Activated T-cell treated with anti-CD3 and anti-CD28 coated beads, Interleukin-2, amount 50 U/mL, for 4 hours (primary cell): ENCODE results near the gene JAML. TPM values are rescaled to one million over a fixed set of nuclear protein-coding genes. Genes with fewer than 3 reads are reported as not detected.

Experiments used
- ATAC-seq, 2 donors: fragments of 200-7000 bp; cut with Tn5 transposase; one replicate each; pipeline ENCODE4 v1.10.0; 2021
- DNase-seq: peaks from one replicate; pipeline ENCODE4 v3.0.0-alpha.2; 2020
- H3K27me3 Mint-ChIP-seq: one replicate; pipeline ENCODE4 v1.8.0; 2021; ENCODE audit warnings: low read depth, mixed read lengths
- H3K36me3 Mint-ChIP-seq: one replicate; pipeline ENCODE4 v1.8.0; 2022; ENCODE audit warnings: mixed read lengths; ENCODE audit not compliant: insufficient read depth
- H3K4me1 Mint-ChIP-seq: one replicate; pipeline ENCODE4 v1.8.0; 2021; ENCODE audit warnings: low read depth, mixed read lengths
- H3K4me3 Mint-ChIP-seq: one replicate; pipeline ENCODE4 v1.8.0; 2021; ENCODE audit warnings: mild to moderate bottlenecking, moderate library complexity, mixed read lengths
- H3K9me3 Mint-ChIP-seq: one replicate; pipeline ENCODE4 v1.8.0; 2021; ENCODE audit warnings: mixed read lengths
- total RNA-seq, 3 donors: library from RNA; stranded (reverse); gene quantifications; one replicate each; pipeline ENCODE4 v1.2.1, GENCODE V29; 2021

Gene JAML
- total RNA-seq, 3 donors from 2014 or later, result 135 to 153 (median 137) TPM

DNA sequence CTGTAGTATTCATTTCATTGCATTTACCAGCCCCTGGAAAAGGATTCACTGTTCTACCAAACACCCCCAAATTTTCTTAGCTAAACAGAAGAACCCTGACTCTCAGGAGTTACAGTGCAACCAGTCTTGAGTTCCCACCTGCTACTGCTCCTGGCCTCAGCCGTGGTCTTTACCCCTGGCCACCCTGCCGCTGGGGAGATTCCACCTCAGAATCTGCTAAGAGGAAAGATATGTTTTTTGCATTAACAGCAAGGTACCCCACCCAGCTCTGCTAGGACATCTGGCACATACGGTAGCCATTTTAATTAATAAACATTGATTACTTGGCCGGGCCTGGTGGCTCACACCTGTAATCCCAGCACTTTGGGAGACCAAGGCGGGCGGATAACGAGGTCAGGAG, 9.0 kb downstream of the JAML start:
- DNase-seq (no peak), ATAC-seq (no peak)
- peaks cover 90% of the 10 kb centered on the region for H3K4me1 Mint-ChIP-seq
- no peaks in the 10 kb centered on the region for H3K9me3 Mint-ChIP-seq
- no peaks in the 10 kb centered on the region for H3K27me3 Mint-ChIP-seq
- H3K36me3 Mint-ChIP-seq, result peaks cover 38% of the 10 kb centered on the region
- H3K4me3 Mint-ChIP-seq, result peak overlapping the region; percentile 81

DNA sequence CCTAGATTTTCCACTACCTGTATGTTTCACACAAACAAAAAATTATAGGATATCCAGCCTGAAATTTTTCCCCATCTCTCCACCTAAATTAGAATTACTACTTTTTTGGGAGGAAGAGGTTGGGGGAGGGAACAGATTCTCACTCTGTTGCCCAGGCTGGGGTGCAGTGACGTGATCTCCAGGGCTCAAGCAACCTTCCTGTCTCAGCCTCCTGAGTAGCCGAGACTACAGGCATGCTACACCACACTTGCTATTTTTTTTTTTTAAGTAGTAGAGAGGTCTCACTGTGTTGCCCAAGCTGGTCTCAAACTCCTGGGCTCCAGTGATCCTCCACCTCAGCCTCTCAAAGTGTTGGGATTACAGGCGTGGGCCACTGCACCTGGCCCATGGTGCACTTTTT, 9.5 kb downstream of the JAML start:
- ATAC-seq (no peak), DNase-seq (no peak)
- Mint-ChIP-seq H3K9me3 (no peaks in the 10 kb centered on the region), H3K36me3 (peaks cover 43% of the 10 kb centered on the region), H3K4me1 (peaks cover 85% of the 10 kb centered on the region), H3K4me3 (peak overlapping the region; percentile 81), H3K27me3 (no peaks in the 10 kb centered on the region)

DNA sequence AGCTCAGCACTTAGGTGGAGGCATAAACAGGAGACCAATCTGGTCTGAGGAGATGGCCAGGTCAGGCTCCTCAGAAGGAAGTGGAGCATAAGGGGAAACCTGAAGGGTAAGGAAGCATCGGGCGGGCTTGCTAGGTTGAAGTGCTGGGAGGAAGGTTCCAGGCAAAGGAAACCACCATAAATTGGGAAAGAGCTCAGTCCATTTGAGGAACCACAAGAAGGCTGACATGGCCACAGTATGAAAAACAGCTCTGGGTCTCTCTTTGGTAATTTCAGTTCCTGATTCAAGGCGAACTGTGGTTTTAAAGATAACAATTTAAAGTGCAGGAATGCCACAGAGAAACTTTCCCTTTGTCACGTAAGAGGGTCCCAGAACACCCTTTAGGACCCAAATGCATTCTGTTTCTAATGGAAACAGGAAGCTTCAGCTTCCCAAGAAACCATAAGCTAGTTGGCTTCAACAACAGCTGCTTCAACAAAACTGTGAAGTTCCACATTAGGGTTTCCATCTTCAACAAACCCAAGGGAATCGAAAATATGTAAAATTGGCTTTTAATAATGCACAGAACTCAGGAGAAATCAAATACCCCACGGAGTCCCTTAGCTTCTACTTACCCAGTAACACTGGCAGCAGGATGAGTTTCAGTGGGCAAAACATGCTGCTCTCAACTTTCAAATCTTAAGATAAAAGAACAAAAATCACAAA, 10.4 kb downstream of the JAML start:
- DNase-seq (no peak), ATAC-seq (no peak)
- H3K36me3 Mint-ChIP-seq, result peaks cover 42% of the 10 kb centered on the region
- H3K4me1 Mint-ChIP-seq, result peaks cover 79% of the 10 kb centered on the region
- no peaks in the 10 kb centered on the region for H3K27me3 Mint-ChIP-seq
- peak overlapping the region; percentile 81 for H3K4me3 Mint-ChIP-seq
- H3K9me3 Mint-ChIP-seq, result no peaks in the 10 kb centered on the region

DNA sequence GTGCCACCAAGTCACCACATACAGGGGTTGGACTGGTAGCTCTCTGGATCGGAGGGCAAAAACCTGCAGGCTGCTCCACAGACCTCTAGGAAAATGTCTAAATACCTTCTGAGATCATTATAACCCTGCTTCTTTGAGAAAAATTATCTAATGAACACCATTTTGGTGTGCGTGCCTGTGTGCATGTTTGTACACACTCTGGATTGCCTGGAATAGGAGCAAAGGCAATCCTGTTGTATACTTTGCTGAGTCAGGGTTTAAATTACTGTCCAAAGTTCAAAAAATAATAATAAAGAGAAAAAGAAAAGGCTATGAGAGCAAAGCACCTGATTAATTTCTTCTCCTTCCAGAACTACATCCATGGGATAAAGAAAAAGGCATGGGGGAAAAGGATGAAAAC, 11.0 kb downstream of the JAML start:
- ATAC-seq, result no peak
- H3K36me3 Mint-ChIP-seq, result peaks cover 44% of the 10 kb centered on the region

DNA sequence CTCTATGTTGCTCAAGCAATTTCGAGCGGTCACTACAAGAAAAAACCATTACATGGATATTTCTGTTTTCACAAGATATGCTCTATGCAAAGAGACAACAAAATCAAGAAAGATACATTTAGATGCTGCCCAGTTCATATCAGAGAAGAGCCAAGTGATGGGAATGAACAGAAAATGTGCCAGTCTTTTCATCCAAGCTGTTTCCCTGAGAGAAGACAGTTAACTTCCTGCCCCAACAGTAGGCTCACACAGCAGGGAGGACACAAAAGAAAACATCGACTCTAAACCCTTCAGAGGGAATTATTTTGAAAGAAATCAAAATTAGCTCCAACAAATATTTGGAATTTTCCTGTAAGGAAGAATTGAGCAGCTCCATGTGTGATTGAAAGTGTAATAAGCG, 11.6 kb downstream of the JAML start:
- ATAC-seq, result no peak
- Mint-ChIP-seq H3K4me1 (peaks cover 75% of the 10 kb centered on the region), H3K36me3 (peaks cover 46% of the 10 kb centered on the region), H3K4me3 (peak overlapping the region; percentile 57), H3K27me3 (no peaks in the 10 kb centered on the region), H3K9me3 (no peaks in the 10 kb centered on the region)
- DNase-seq, result no peak

More for the DNA sequence above, 11.0 kb downstream of the JAML start:
- H3K9me3 Mint-ChIP-seq, result no peaks in the 10 kb centered on the region
- H3K27me3 Mint-ChIP-seq, result no peaks in the 10 kb centered on the region
- H3K4me3 Mint-ChIP-seq, result peak overlapping the region; percentile 81
- no peak for DNase-seq
- peaks cover 79% of the 10 kb centered on the region for H3K4me1 Mint-ChIP-seq

DNA sequence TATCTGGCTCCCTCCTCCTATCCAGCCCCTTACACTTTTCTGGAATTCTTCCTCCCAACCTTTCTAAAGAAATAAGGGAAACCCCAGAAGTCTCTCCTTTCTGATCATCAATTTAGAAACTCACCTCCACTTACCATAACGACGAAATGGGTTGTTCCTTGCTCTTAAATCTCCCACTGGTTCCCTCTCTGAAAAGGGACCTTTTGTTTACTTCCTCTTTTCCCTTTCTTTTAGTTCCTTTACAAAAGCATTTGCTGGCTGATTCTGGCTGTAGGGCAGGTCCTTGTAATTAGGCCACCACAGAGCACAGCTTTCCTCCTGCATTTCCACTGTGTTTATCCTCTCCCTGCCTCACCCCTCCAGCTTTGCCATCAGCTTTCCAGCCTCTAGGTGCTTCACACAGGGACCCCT, 12.0 kb downstream of the JAML start:
- peaks cover 50% of the 10 kb centered on the region for H3K36me3 Mint-ChIP-seq
- peak overlapping the region; percentile 57 for H3K4me3 Mint-ChIP-seq
- peaks cover 75% of the 10 kb centered on the region for H3K4me1 Mint-ChIP-seq
- no peaks in the 10 kb centered on the region for H3K27me3 Mint-ChIP-seq
- DNase-seq (no peak), ATAC-seq (no peak)
- no peaks in the 10 kb centered on the region for H3K9me3 Mint-ChIP-seq

DNA sequence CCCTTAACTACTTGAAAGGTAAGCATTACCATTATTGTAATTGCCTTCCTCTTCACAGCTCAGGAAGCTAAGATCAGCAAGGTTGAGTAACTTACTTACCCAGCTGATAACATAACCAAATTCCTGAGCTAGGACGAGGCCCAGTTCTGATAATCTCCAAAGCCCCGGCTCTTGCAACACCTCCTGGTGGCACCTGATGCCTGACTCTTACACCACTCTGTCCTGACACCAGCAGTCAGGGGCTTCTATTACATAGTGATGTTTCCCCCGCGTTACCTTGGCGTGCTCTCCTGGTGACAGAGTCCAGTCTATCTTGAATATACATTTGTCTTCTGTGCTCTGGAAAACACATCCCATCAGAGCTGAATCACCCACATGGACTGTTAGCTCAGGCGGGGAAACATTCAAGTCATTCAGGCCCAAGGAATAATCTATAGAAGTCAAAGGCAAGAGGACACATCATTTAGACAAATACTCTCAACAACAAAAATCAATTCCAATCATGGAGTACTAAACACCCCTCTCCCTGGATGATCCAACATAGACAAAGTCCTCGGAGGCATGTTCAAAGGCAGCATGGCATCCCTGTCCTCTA, 12.6 kb downstream of the JAML start:
- no peak overlapping the region for H3K4me3 Mint-ChIP-seq
- H3K36me3 Mint-ChIP-seq, result peaks cover 52% of the 10 kb centered on the region
- DNase-seq, result no peak
- no peaks in the 10 kb centered on the region for H3K27me3 Mint-ChIP-seq
- peaks cover 72% of the 10 kb centered on the region for H3K4me1 Mint-ChIP-seq
- no peak for ATAC-seq
- no peaks in the 10 kb centered on the region for H3K9me3 Mint-ChIP-seq

DNA sequence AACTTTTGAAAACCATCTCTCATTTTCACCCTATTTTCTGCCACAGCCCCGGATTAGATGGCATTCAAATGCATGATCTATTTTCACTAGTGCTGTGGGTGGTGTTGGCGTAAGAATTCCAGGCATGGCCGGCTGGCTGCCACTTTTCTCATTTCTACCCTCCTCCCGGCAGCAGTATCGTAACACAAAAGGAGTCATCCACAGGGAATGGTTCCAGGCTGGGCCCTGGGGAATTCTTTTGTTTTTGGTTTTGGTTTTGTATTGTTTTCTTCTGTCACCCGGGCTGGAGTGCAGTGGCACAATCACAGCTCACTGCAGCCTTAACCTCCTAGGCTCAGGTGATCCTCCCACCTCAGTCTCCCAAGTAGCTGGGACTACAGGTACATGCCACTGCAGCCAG, 13.8 kb downstream of the JAML start:
- Mint-ChIP-seq H3K36me3 (peaks cover 64% of the 10 kb centered on the region), H3K4me1 (peaks cover 62% of the 10 kb centered on the region), H3K4me3 (no peak overlapping the region), H3K27me3 (no peaks in the 10 kb centered on the region), H3K9me3 (no peaks in the 10 kb centered on the region)
- ATAC-seq (no peak), DNase-seq (no peak)

DNA sequence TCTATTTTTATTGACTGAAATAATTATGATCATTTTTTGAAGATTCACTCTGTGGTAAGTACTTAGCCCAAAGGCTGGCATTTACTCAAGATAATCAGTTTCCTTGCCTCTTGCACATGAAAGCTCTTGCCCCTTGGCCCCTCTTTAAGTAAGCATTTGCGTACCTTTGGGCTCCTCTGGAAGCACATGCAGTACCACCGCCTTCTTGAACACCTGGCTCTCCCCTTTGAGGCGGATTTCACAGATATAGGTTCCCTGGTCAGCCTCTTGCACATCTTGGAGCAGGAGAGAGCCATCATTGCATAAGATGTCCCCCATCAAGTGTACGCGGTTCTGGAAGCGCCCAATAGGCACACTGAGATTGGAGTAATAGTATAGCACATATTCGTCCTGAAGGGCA, 14.5 kb downstream of the JAML start:
- ATAC-seq (no peak), DNase-seq (no peak)
- H3K36me3 Mint-ChIP-seq, result peaks cover 71% of the 10 kb centered on the region
- H3K4me3 Mint-ChIP-seq, result no peak overlapping the region
- H3K4me1 Mint-ChIP-seq, result peaks cover 56% of the 10 kb centered on the region
- H3K27me3 Mint-ChIP-seq, result no peaks in the 10 kb centered on the region
- H3K9me3 Mint-ChIP-seq, result no peaks in the 10 kb centered on the region

DNA sequence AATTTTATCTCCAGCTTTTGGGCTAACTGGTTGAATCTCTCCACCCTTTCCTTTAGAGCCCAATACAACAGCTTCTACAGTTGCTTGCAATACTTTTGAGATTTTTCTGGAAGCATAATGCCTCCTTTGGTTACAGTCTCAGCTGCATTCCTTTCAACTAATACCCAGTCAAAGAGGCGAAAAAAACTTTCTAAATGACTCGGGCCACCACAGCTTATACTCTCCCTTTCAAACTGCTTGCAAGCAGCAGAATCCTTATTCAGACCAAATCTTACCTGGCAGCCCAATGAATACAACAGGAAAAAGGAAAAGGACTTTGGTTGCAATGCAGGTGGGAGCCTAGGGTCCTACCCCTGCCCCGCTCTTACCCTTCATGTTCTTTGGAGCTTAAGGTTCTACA, 15.8 kb downstream of the JAML start:
- no peak for DNase-seq
- peak; percentile 40 to 52 for ATAC-seq
- H3K4me3 Mint-ChIP-seq, result no peak overlapping the region
- H3K9me3 Mint-ChIP-seq, result no peaks in the 10 kb centered on the region
- H3K27me3 Mint-ChIP-seq, result no peaks in the 10 kb centered on the region
- peaks cover 71% of the 10 kb centered on the region for H3K36me3 Mint-ChIP-seq
- peaks cover 43% of the 10 kb centered on the region for H3K4me1 Mint-ChIP-seq

DNA sequence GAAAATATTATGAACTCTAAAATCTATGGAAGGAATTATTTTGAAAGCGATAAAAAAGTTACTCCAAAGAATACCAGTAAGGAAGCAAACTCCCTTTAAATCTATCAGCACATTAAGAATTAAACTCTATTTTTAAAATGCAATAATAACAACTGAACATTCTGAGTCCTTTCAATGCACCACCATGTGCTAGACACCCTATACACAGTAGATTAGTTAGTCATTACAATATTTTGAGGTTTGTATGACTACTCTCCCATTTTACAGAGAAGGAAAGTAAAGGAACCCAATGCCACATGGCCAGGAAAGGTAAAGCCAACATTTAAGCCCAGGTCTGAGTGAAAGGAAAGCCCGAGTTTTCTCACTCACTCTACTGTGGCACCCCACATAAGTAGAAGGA, 17.7 kb downstream of the JAML start:
- Mint-ChIP-seq H3K27me3 (no peaks in the 10 kb centered on the region), H3K9me3 (no peaks in the 10 kb centered on the region), H3K4me1 (peaks cover 23% of the 10 kb centered on the region), H3K36me3 (peaks cover 54% of the 10 kb centered on the region), H3K4me3 (no peak overlapping the region)
- ATAC-seq, result peak; percentile 36 to 54
- no peak for DNase-seq

DNA sequence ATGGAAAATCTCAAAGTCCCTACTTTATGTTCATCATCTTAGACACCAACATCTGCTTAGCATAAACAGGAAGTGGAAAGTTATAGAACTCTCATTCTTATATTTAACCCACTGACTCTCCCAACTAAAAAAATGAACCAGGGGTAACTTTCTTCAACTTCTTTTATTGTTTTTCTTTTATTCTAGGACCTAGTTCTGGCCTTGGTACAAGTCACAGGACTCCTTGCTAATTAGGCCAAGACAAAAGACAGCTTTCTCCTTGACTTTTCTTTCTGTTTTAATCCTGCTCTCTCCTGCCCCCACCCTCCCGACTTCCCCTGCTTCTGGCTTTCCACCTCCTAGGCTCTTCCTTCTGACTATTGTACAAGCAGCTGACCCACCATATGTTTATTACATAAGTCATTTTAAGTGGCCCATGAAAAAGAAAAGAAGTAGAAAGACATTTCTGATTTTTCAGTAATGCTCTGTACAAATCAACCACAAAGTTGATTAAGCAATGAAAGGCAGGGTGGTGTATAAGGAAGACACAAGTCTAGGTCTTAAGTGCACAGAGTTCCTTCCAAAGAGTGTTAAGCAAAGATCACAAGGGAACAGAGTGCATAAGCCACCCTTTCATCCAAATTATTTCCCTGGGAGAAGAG, 18.3 kb downstream of the JAML start:
- H3K4me3 Mint-ChIP-seq, result peak overlapping the region; percentile 42
- peaks cover 49% of the 10 kb centered on the region for H3K36me3 Mint-ChIP-seq
- no peaks in the 10 kb centered on the region for H3K9me3 Mint-ChIP-seq
- no peaks in the 10 kb centered on the region for H3K27me3 Mint-ChIP-seq
- H3K4me1 Mint-ChIP-seq, result peaks cover 18% of the 10 kb centered on the region
- no peak for ATAC-seq
- no peak for DNase-seq

DNA sequence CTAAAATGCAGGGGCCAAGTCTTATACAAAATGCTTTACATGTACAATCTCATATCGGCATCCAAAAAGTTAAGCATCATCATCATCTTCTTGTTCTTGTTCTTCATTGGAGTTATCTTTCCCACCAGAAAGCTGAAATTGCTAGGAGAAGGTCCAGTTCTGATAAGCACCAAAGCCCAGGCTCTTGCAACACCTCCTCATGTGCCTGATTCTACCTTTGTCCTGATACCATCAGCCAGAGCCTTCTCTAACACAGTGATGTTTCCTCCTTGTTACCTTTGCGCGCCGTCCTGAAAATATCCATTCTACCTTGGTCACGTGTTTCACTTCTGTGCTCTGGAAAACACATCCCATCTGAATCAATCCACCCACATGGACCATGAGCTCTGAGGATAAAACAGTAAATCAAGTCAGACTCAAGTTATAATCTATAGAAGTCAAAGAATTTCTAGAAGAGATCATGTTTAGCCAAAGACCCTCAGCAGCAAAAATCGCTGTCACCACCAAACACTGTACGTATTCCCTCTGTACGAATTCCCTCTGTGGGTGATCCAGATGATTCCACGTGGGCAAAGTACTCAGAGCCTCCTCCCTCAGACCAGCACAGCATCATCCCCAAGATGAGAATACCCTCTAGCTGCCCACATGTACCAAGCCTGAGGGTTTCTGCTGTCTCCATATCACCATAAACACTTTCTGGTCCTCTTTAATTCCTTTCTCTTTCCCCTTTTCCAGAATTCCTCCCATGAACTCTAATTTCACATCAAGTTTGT, 19.0 kb downstream of the JAML start:
- DNase-seq (no peak), ATAC-seq (no peak)
- H3K4me3 Mint-ChIP-seq, result peak overlapping the region; percentile 42
- H3K4me1 Mint-ChIP-seq, result peaks cover 18% of the 10 kb centered on the region
- no peaks in the 10 kb centered on the region for H3K27me3 Mint-ChIP-seq
- peaks cover 45% of the 10 kb centered on the region for H3K36me3 Mint-ChIP-seq
- H3K9me3 Mint-ChIP-seq, result no peaks in the 10 kb centered on the region

DNA sequence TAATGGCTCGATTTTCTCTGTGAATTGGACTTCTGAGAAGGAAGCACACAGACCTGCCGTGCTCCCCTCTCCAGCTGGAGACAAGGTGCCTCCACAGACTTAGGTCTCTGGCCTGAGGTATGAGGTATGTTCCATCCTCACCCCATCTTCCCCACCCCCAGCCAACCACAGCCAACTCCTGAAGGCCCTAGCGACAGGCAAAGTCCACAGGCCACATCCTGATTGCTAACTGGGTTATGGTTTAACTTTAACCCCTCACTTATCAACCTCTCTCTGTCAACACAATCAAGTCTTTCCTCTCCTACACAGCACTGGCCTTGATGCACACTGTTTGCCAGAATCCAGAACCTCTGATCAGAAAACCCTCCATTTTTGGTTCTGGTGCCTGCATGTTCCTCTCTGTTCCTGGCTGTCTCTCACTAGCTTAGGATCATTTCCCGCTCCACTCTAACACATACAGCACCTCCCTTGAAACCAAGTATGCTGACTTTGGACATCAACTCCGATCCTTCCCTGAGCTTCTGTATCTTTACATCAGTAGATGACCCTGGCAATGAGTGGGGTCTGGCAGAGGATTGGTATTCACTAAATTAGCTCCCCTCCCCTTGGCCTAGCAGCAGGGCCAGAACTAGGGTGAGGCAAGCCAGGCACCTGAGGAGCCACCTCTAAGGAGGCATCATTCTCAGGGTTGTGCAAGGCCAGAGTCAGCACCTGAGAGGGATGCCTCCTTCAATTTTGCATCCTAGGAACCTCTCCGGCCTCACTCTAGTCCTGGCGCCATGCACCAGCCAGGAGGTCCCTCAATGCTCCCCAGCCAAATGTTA, 22.0 kb downstream of the JAML start:
- Mint-ChIP-seq H3K27me3 (no peaks in the 10 kb centered on the region), H3K36me3 (peaks cover 28% of the 10 kb centered on the region), H3K4me3 (no peak overlapping the region), H3K4me1 (peaks cover 16% of the 10 kb centered on the region), H3K9me3 (no peaks in the 10 kb centered on the region)
- no peak for ATAC-seq
- peak; percentile 50 for DNase-seq
